Naive thymus-derived CD8-positive, alpha-beta T cell (primary cell): Measurements from ENCODE around the gene MAN1B1. TPM values are rescaled to one million over a fixed set of nuclear protein-coding genes. Genes with fewer than 3 reads are reported as not detected.
A peak's percentile ranks its signal among the peaks of the same experiment; 100 is the strongest.

Source experiments
- ATAC-seq, 2 donors: fragments of 150-1000 bp; cut with Tn5 transposase in 1 of 2; sonication (Bioruptor Pico), chemical (Tn5 transposase) in 1 of 2; 1 replicate in 1 of 2; 2 replicates in 1 of 2; pipeline ENCODE4 v1.10.0; 2021; ENCODE audit warnings: mild to moderate bottlenecking in 2 of 2, moderate library complexity in 2 of 2
- POLR2A ChIA-PET: fragments of 350-600 bp; sonication (Branson Sonifier 250); formaldehyde crosslinking; loops from one replicate; lab custom pipeline; 2021; ENCODE audit warnings: antibody characterized with exemption; lab: Charles Lee
- DNase-seq, 10 donors: peaks; one replicate each; pipeline versions ENCODE4 v3.0.0 to v3.0.0-alpha.2; 2020 to 2022
- H3K27ac Mint-ChIP-seq, 10 donors: one replicate each; pipeline ENCODE4 v1.8.0; 2020 to 2022; ENCODE audit warnings: mild to moderate bottlenecking in 10 of 10, mixed read lengths in 10 of 10, moderate library complexity in 4 of 10, inconsistent platforms in 1 of 10
- H3K27me3 Mint-ChIP-seq, 5 donors: one replicate each; pipeline ENCODE4 v1.8.0; 2021 to 2022; ENCODE audit warnings: mixed read lengths in 5 of 5
- H3K36me3 Mint-ChIP-seq, 3 donors: one replicate each; pipeline ENCODE4 v1.8.0; 2020 to 2022; ENCODE audit warnings: mixed read lengths in 3 of 3, mild to moderate bottlenecking in 2 of 3, inconsistent platforms in 1 of 3
- H3K4me1 Mint-ChIP-seq, 4 donors: one replicate each; pipeline ENCODE4 v1.8.0; 2021 to 2022; ENCODE audit warnings: mixed read lengths in 4 of 4
- H3K4me3 Mint-ChIP-seq, 10 donors: one replicate each; pipeline ENCODE4 v1.8.0; 2020 to 2022; ENCODE audit warnings: mild to moderate bottlenecking in 10 of 10, mixed read lengths in 10 of 10, moderate library complexity in 6 of 10, inconsistent platforms in 1 of 10
- H3K9me3 Mint-ChIP-seq, 9 donors: one replicate each; pipeline ENCODE4 v1.8.0; 2020 to 2022; ENCODE audit warnings: mixed read lengths in 9 of 9, mild to moderate bottlenecking in 3 of 9, inconsistent platforms in 1 of 9, moderate library complexity in 1 of 9
- polyA plus RNA-seq, 3 donors: library from polyadenylated mRNA; unstranded; fragments of 300-500 nt; fragmentation: Illumina TruSeq; gene quantifications; one replicate each; pipeline ENCODE4 v1.2.3, GENCODE V29; 2021
- total RNA-seq, 8 experiments: library from RNA in 2 of 8; stranded (reverse) in 2 of 8; gene quantifications; one replicate each; pipeline ENCODE4 v1.2.3 and lab custom pipeline; 2021 to 2026

MAN1B1 gene
- total and polyA plus RNA-seq, 5 experiments from 2014 or later = 30.6 to 73.2 (median 46.6) TPM

GRCh38 chr9:137099231-137099630, 12.4 kb downstream of the MAN1B1 start:
- Mint-ChIP-seq H3K36me3 (peaks cover 0 to 24% (median 2%) of the 10 kb centered on the region in 3 donors), H3K4me3 (no peak overlapping the region), H3K4me1 (peaks cover 7 to 21% (median 15%) of the 10 kb centered on the region in 4 donors), H3K27me3 (no peaks in the 10 kb centered on the region), H3K9me3 (no peaks in the 10 kb centered on the region), H3K27ac (peak overlapping the region in 5 of 10 donors; percentile 72 to 84 (median 74))
- DNase-seq = no peak
- POLR2A ChIA-PET = no interaction called here
- no peak for ATAC-seq

- Mint-ChIP-seq H3K4me3 (no peak overlapping the region), H3K27ac (no peak overlapping the region), H3K4me1 (peaks cover 0 to 2% (median 0%) of the 10 kb centered on the region in 4 donors), H3K27me3 (no peaks in the 10 kb centered on the region), H3K36me3 (peaks cover 0 to 35% (median 2%) of the 10 kb centered on the region in 3 donors), H3K9me3 (no peaks in the 10 kb centered on the region)
- POLR2A ChIA-PET = no interaction called here
- no peak for ATAC-seq
- DNase-seq = no peak
These were observed 16.6 kb downstream of the MAN1B1 start for GRCh38 chr9:137103206-137103999.

GRCh38 chr9:137105814-137106661, 19.3 kb downstream of the MAN1B1 start:
- Mint-ChIP-seq H3K4me3 (no peak overlapping the region), H3K27ac (no peak overlapping the region), H3K27me3 (no peaks in the 10 kb centered on the region), H3K36me3 (peaks cover 0 to 36% (median 2%) of the 10 kb centered on the region in 3 donors), H3K9me3 (no peaks in the 10 kb centered on the region), H3K4me1 (no peaks in the 10 kb centered on the region)
- POLR2A ChIA-PET = interaction anchor here (0.7 to 1.6 kb wide), 5 partner anchors 10 to 118 kb away, joined by 3 to 5 read pairs (median 4); no protein-coding TSS in a partner anchor
- DNase-seq = no peak
- no peak for ATAC-seq

DNA sequence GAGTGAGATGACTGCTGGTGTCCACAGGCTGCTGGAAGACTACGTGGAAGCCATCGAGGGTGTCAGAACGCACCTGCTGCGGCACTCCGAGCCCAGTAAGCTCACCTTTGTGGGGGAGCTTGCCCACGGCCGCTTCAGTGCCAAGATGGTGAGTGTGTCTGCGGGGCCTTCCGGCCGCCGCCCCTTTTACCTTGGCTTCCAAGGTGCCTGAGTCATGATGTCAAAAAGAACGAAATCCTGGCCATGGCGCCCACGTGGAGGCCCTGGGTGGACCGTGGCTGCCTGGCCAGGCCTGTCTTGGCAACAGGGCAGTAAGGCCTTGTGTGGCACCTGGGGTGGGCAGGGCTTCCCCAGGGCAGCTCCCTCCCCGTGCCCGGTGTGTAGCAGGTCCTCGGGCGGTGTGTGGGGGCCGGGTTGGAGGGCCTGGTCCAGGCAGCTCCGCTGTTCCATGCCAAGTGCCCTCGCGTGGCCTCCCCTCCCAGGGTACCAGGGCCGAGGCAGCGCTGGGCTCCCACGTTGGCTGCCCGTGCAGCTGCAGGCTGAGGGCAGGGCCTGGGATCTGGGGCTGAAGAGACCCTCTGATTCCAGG, 20.0 kb downstream of the MAN1B1 start:
- Mint-ChIP-seq H3K4me1 (no peaks in the 10 kb centered on the region), H3K36me3 (peaks cover 0 to 36% (median 2%) of the 10 kb centered on the region in 3 donors), H3K27ac (no peak overlapping the region), H3K9me3 (no peaks in the 10 kb centered on the region), H3K27me3 (no peaks in the 10 kb centered on the region), H3K4me3 (no peak overlapping the region)
- ATAC-seq (no peak), DNase-seq (no peak)
- POLR2A ChIA-PET = interaction anchor here (1.5 to 1.6 kb wide), 2 partner anchors 11 to 17 kb away, joined by 4 to 5 read pairs; no protein-coding TSS in a partner anchor

GRCh38 chr9:137107312-137107921, 20.6 kb downstream of the MAN1B1 start:
- H3K27ac Mint-ChIP-seq = no peak overlapping the region
- no peak for ATAC-seq
- no peak for DNase-seq
- no peaks in the 10 kb centered on the region for H3K4me1 Mint-ChIP-seq
- H3K9me3 Mint-ChIP-seq = no peaks in the 10 kb centered on the region
- no peaks in the 10 kb centered on the region for H3K27me3 Mint-ChIP-seq
- POLR2A ChIA-PET = interaction anchor here (1.7 kb wide), 1 partner anchor 21 kb away, joined by 4 read pairs; the partner anchor contains the start of gene MAN1B1
- no peak overlapping the region for H3K4me3 Mint-ChIP-seq
- peaks cover 0 to 36% (median 2%) of the 10 kb centered on the region in 3 donors for H3K36me3 Mint-ChIP-seq

DNA sequence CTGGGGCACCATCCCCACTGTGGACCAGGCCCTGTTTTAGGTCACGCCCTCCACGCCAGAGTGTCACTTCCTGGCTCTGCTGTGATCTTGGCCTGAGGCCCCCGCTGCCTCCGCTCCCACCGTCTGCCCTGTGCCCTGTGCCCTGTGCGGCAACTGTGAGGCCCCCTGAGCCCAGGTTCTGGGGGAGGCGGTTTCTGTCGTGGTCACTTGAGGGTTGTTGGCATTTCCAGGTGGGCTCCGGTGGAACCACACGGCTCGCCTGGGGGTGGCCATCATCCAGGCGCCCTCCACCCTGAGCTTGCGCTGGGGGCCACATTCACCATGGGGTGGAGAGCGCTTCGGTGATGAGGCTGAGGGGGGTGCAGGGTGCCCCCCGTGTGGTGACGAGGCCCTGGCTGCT, 21.2 kb downstream of the MAN1B1 start:
- POLR2A ChIA-PET = interaction anchor here (1.7 kb wide), 1 partner anchor 22 kb away, joined by 4 read pairs; the partner anchor contains the start of gene MAN1B1
- ATAC-seq (no peak), DNase-seq (no peak)
- Mint-ChIP-seq H3K4me1 (peaks cover 0 to 2% (median under 1%) of the 10 kb centered on the region in 4 donors), H3K27ac (no peak overlapping the region), H3K9me3 (no peaks in the 10 kb centered on the region), H3K27me3 (no peaks in the 10 kb centered on the region), H3K36me3 (peaks cover 0 to 36% (median 3%) of the 10 kb centered on the region in 3 donors), H3K4me3 (no peak overlapping the region)

DNA sequence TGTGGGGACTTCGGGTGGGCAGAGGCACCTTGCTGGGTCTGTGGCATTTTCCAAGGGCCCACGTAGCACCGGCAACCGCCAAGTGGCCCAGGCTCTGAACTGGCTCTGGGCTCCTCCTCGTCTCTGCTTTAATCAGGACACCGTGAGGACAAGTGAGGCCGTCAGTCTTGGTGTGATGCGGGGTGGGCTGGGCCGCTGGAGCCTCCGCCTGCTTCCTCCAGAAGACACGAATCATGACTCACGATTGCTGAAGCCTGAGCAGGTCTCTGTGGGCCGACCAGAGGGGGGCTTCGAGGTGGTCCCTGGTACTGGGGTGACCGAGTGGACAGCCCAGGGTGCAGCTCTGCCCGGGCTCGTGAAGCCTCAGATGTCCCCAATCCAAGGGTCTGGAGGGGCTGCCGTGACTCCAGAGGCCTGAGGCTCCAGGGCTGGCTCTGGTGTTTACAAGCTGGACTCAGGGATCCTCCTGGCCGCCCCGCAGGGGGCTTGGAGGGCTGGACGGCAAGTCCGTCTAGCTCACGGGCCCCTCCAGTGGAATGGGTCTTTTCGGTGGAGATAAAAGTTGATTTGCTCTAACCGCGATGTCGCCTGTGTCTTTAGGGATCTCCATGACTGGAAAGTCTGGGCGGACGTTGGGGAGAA, 21.9 kb downstream of the MAN1B1 start:
- Mint-ChIP-seq H3K4me3 (no peak overlapping the region), H3K9me3 (no peaks in the 10 kb centered on the region), H3K27me3 (no peaks in the 10 kb centered on the region), H3K4me1 (peaks cover 0 to 8% (median 3%) of the 10 kb centered on the region in 4 donors), H3K36me3 (peaks cover 0 to 35% (median 4%) of the 10 kb centered on the region in 3 donors), H3K27ac (no peak overlapping the region)
- DNase-seq (no peak), ATAC-seq (no peak)
- POLR2A ChIA-PET = interaction anchor here (1.2 to 1.7 kb wide), 3 partner anchors 13 to 38 kb away, joined by 3 to 4 read pairs (median 3); partner anchors contain the start of genes MAN1B1 and SAPCD2

DNA sequence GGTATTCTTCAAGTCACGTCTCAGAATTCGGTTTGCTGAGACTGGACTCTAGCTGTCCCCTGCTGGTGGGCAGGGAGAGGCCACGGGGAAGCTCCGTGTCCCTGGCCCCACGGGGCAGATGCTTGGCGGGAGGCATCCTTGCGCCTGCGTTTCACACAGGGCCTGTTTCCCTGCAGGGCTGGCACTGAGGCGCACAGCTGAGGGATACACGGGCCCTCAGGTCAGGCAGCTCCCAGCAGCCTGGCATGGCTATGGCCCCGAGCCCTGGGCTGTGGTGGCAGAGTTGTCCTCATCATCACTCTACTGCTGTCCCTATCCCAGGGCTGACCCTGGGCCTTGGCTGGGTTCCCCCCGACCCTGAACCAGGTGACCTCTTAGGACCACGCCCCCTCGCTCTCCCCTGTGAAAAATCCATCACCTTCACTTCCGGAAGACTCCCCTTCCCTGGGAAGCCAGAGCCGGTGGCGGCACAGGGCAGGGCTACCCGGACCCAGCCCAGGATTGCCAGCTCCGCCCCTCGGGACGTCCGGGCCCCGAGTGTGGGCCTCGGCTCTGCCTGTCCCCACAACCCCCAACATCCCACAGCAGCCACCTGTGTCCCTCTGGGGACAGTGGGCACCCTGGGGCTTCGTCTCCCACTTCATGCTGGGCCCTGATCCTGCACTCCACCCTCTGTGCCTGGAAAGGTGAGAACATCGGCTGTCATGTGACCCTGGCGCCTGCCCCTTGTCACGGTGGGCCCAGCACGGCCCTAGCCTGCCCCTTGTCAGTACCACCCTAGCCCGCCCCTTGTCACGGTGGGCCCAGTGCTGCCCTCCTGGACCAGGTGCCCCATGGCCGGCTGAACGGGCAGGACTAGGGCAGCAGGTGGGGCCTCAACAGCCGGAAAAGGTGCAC, 22.7 kb downstream of the MAN1B1 start:
- no peak overlapping the region for H3K27ac Mint-ChIP-seq
- H3K36me3 Mint-ChIP-seq = peaks cover 0 to 27% (median 2%) of the 10 kb centered on the region in 3 donors
- peaks cover 0 to 8% (median 3%) of the 10 kb centered on the region in 4 donors for H3K4me1 Mint-ChIP-seq
- H3K9me3 Mint-ChIP-seq = no peaks in the 10 kb centered on the region
- no peak for ATAC-seq
- DNase-seq = no peak
- H3K27me3 Mint-ChIP-seq = no peaks in the 10 kb centered on the region
- no peak overlapping the region for H3K4me3 Mint-ChIP-seq
- POLR2A ChIA-PET = interaction anchor here (1.2 to 1.3 kb wide), 2 partner anchors 13 to 39 kb away, joined by 3 read pairs; partner anchors contain the start of gene SAPCD2

GRCh38 chr9:137110147-137110910, 23.5 kb downstream of the MAN1B1 start:
- H3K9me3 Mint-ChIP-seq = no peaks in the 10 kb centered on the region
- H3K4me1 Mint-ChIP-seq = peaks cover 0 to 8% (median 3%) of the 10 kb centered on the region in 4 donors
- no peaks in the 10 kb centered on the region for H3K27me3 Mint-ChIP-seq
- POLR2A ChIA-PET = no interaction called here
- no peak overlapping the region for H3K27ac Mint-ChIP-seq
- DNase-seq (no peak), ATAC-seq (no peak)
- H3K4me3 Mint-ChIP-seq = peak overlapping the region in 1 of 10 donors; percentile 10
- peaks cover 0 to 20% (median 2%) of the 10 kb centered on the region in 3 donors for H3K36me3 Mint-ChIP-seq
